PC-3 (cell line): Measurements from ENCODE around the gene RARA. TPM values are rescaled to one million over a fixed set of nuclear protein-coding genes. Genes with fewer than 3 reads are reported as not detected.

Experiments
- ATAC-seq: fragments of 200-7000 bp; cut with Tn5 transposase; 2 replicates; pipeline ENCODE4 v1.9.1; 2020; ENCODE audit warnings: mild to moderate bottlenecking, moderate library complexity
- Bru-seq: library from RNA; stranded (reverse); fragments of 400-500 nt; gene quantifications from one replicate; lab custom pipeline; 2021; lab: Mats Ljungman, UMichigan
- BruChase-seq, 2 experiments: library from RNA; stranded (reverse); fragments of 400-500 nt; gene quantifications; one replicate each; lab custom pipeline; 2021; lab: Mats Ljungman, UMichigan
- BruUV-seq: library from RNA; stranded (reverse); fragments of 400-500 nt; replicated peaks from 2 replicates; lab custom pipeline; 2021; lab: Mats Ljungman, UMichigan
- CTCF ChIA-PET: fragments of 300-600 bp; sonication (Branson Sonifier 250); formaldehyde crosslinking; loops from one replicate; lab custom pipeline; 2022; ENCODE audit warnings: antibody characterized with exemption; lab: Charles Lee
- POLR2A ChIA-PET: fragments of 300-600 bp; sonication (Branson Sonifier 250); formaldehyde crosslinking; loops from one replicate; lab custom pipeline; 2022; ENCODE audit warnings: antibody characterized with exemption; ENCODE audit not compliant: unreplicated experiment; lab: Charles Lee
- DNase-seq: peaks from one replicate; pipeline ENCODE4 v3.0.0-alpha.2; 2015
- H2AFZ ChIP-seq: fragments of 300-600 bp; sonication (generic); 2 replicates; pipeline ENCODE4 v1.6.0; 2016; ENCODE audit warnings: antibody characterized with exemption, low read length
- H3F3A ChIP-seq: fragments of 300-600 bp; sonication (generic); one replicate; pipeline ENCODE4 v1.6.0; 2017; ENCODE audit warnings: antibody characterized with exemption, low read length, control low read depth, mild to moderate bottlenecking; ENCODE audit not compliant: unreplicated experiment
- H3K27ac ChIP-seq: fragments of 300-600 bp; sonication (generic); 2 replicates; pipeline ENCODE4 v1.5.1; 2016; ENCODE audit warnings: mild to moderate bottlenecking, low read length
- H3K27me3 ChIP-seq: fragments of 300-600 bp; sonication (generic); 2 replicates; pipeline ENCODE4 v1.6.1; 2016; ENCODE audit warnings: low read length, mixed read lengths
- H3K36me3 ChIP-seq: fragments of 300-600 bp; sonication (generic); 2 replicates; pipeline ENCODE4 v1.6.1; 2016; ENCODE audit warnings: low read depth, mixed run types, low read length, mixed read lengths
- H3K4me1 ChIP-seq: fragments of 300-600 bp; sonication (generic); 2 replicates; pipeline ENCODE4 v1.5.1; 2016; ENCODE audit warnings: low read length; ENCODE audit not compliant: insufficient read depth
- H3K4me2 ChIP-seq: fragments of 300-600 bp; sonication (generic); 2 replicates; pipeline ENCODE4 v1.6.0; 2016; ENCODE audit warnings: low read length
- H3K4me3 ChIP-seq: fragments of 300-600 bp; sonication (generic); 2 replicates; pipeline ENCODE4 v1.5.1; 2016; ENCODE audit warnings: mild to moderate bottlenecking, low read length, mixed read lengths
- H3K79me2 ChIP-seq: fragments of 300-600 bp; sonication (generic); 2 replicates; pipeline ENCODE4 v1.6.1; 2017; ENCODE audit warnings: low read length, mixed read lengths
- H3K9ac ChIP-seq: fragments of 300-600 bp; sonication (generic); 2 replicates; pipeline ENCODE4 v1.6.0; 2016; ENCODE audit warnings: mild to moderate bottlenecking, low read length
- H3K9me2 ChIP-seq: fragments of 300-600 bp; sonication (generic); replicated peaks from 2 replicates; pipeline ENCODE4 v1.6.1; 2016; ENCODE audit warnings: mixed run types, low read length, mixed read lengths
- H3K9me3 ChIP-seq: fragments of 300-600 bp; sonication (generic); 2 replicates; pipeline ENCODE4 v1.6.1; 2016; ENCODE audit warnings: low read length, mixed read lengths
- H4K20me1 ChIP-seq: fragments of 300-600 bp; sonication (generic); 2 replicates; pipeline ENCODE4 v1.6.1; 2016; ENCODE audit warnings: low read length, mixed read lengths
- EZH2 ChIP-seq: fragments of 300-600 bp; sonication (generic); IDR thresholded peaks from one replicate; pipeline ENCODE4 v1.6.1; 2017; ENCODE audit warnings: antibody characterized with exemption, mild to moderate bottlenecking, low read length; ENCODE audit not compliant: unreplicated experiment
- EZH2phosphoT487 ChIP-seq: fragments of 300-600 bp; sonication (generic); IDR thresholded peaks from 2 replicates; pipeline ENCODE4 v1.6.1; 2018; ENCODE audit warnings: mild to moderate bottlenecking, antibody characterized with exemption, low read length, borderline replicate concordance
- intact Hi-C: fragments of 100-400 bp; cut with micrococcal nuclease; formaldehyde crosslinking; loops from 2 replicates; pipeline ENCODE4 v1.9.0; 2023
- long read RNA-seq: library from polyadenylated mRNA; unstranded; transcript quantifications from one replicate; pipeline ENCODE4 v2.0.0, GENCODE V29; 2021; ENCODE audit not compliant: unreplicated experiment
- total RNA-seq: library from RNA; depleted of rRNA; stranded (reverse); fragments of >200 nt; gene quantifications from 2 replicates; pipeline ENCODE4 v1.2.3, GENCODE V29; 2014; rRNA removed
- TF ChIP-seq, protein P1 (sequence below): fragments of 300-600 bp; sonication (generic); conservative IDR thresholded peaks from 2 replicates; pipeline ENCODE4 v1.5.1; 2017; ENCODE audit warnings: antibody characterized with exemption, low read depth, mild to moderate bottlenecking, low read length

Gene RARA
- total RNA-seq: 19.6 and 23.8 TPM in 2 replicates
- Bru-seq, nascent RNA: percentile 51 among the genes with signal in this experiment
- BruChase-seq, experiment 1, labeled RNA remaining after a 6-hour chase: percentile 70 among the genes with signal in this experiment
- BruChase-seq, experiment 2, labeled RNA remaining after a 2-hour chase: percentile 59 among the genes with signal in this experiment
- long read RNA-seq, partial matches to known transcripts: 8 of 12 reads
- long read RNA-seq, other reads (novel, unspliced or antisense): 3 of 12 reads

DNA sequence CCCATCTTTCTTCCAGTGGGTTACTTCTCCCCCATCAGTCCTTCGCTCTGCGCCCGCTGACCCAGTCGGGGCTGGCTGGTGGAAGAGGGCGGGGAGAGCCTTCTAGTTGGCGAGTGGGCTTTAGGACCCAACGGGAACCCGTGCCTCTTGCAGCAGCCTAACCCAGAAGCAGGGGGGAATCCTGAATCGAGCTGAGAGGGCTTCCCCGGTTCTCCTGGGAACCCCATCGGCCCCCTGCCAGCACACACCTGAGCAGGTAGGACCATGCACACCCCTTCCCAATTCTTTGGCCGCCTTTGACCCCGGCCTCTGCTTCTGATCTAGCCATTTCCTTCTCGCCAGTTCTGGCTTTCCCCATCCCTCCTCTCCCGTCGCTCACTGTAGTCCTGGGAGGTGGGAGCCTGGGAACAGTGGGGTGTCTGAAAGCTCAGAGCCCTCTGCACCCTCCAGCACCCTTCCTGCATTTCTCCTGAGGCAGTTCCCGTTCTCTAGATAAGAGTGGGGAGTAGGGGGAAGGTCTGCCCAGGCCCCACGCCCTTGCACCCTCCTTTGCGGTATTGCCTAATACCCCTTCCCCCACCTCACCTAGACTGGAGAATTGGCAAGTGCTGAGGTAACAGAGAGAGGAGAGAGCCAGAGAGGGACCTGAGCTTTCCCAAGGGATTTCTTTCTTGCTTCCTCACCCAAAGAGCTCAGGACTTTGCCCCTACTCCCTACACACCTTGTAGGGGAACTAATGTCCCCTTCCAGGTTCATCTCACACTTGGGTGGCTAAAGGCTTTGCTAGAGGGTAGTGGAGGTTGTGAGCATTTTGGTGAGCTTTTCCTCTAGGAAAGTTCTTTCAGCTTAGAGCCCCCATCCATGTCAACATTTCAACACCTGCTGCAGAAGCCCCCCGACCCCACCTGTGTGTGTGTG lies at the start of gene RARA:
TSS of gene RARA (plus strand) at position 150 of the 918 bp plus-strand sequence. CDS start 22,039 bp downstream, outside the sequence.
- ATAC-seq (no peak), DNase-seq (no peak)
- CTCF ChIA-PET: no interaction called here
- no peak within 1 kb of the TSS for H3K9ac ChIP-seq
- no peaks in the 10 kb centered on the region for H3K9me2 ChIP-seq
- intact Hi-C loops: no loop called here
- H3K79me2 ChIP-seq: no peaks in the 10 kb centered on the region
- H2AFZ ChIP-seq: no peak within 1 kb of the TSS
- H3K4me3 ChIP-seq: no peak within 1 kb of the TSS
- POLR2A ChIA-PET: no interaction called here
- H3K9me3 ChIP-seq: no peaks in the 10 kb centered on the region
- H3K4me1 ChIP-seq: peaks cover 56% of the 10 kb centered on the region
- H3K36me3 ChIP-seq: no peaks in the 10 kb centered on the region
- no TSS peak for BruUV-seq
- no peak for TF ChIP-seq EZH2
- TF ChIP-seq EZH2phosphoT487: no peak
- TF ChIP-seq, protein P1, sequence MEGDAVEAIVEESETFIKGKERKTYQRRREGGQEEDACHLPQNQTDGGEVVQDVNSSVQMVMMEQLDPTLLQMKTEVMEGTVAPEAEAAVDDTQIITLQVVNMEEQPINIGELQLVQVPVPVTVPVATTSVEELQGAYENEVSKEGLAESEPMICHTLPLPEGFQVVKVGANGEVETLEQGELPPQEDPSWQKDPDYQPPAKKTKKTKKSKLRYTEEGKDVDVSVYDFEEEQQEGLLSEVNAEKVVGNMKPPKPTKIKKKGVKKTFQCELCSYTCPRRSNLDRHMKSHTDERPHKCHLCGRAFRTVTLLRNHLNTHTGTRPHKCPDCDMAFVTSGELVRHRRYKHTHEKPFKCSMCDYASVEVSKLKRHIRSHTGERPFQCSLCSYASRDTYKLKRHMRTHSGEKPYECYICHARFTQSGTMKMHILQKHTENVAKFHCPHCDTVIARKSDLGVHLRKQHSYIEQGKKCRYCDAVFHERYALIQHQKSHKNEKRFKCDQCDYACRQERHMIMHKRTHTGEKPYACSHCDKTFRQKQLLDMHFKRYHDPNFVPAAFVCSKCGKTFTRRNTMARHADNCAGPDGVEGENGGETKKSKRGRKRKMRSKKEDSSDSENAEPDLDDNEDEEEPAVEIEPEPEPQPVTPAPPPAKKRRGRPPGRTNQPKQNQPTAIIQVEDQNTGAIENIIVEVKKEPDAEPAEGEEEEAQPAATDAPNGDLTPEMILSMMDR: no peak
- H3K27ac ChIP-seq: no peak within 1 kb of the TSS
- H3K4me2 ChIP-seq: no peak within 1 kb of the TSS
- no peaks in the 10 kb centered on the region for H3F3A ChIP-seq
- H3K27me3 ChIP-seq: no peaks in the 10 kb centered on the region
- no peaks in the 10 kb centered on the region for H4K20me1 ChIP-seq

DNA sequence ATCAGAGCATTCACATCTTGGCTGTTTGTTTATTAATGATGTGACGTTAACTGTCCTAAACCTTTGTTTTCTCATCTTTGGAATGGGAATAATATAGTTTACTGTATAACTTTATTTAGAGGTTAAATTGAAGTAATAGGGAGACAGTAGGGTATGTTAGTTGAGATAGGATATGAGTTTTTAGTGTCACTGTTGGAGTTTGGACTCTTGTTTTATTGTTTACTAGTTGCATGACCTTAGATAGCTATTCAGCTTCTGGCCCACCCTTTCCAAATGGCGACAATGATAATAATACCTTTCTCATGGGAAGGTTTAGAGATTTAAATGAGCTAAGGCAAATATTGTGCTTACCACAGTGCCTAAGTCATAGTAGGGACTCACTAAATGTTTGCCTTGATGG lies 49.5 kb upstream of the RARA start:
- Histone ChIP-seq H3K9ac (no peak overlapping the region), H3K9me2 (no peaks in the 10 kb centered on the region), H3K27me3 (no peaks in the 10 kb centered on the region), H2AFZ (no peak overlapping the region), H3K79me2 (peaks cover 6% of the 10 kb centered on the region), H3K4me3 (no peak overlapping the region), H4K20me1 (no peaks in the 10 kb centered on the region), H3K4me1 (no peaks in the 10 kb centered on the region), H3K27ac (no peak overlapping the region), H3K9me3 (no peaks in the 10 kb centered on the region), H3K4me2 (no peak overlapping the region), H3F3A (no peaks in the 10 kb centered on the region), H3K36me3 (no peaks in the 10 kb centered on the region; the same call in none of the 2 replicates)
- ChIA-PET CTCF (no interaction called here), POLR2A (no interaction called here)
- ATAC-seq (no peak), DNase-seq (no peak)
- TF ChIP-seq EZH2phosphoT487 (no peak), EZH2 (no peak)
- TF ChIP-seq, protein P1: no peak
- BruUV-seq: no TSS peak
- intact Hi-C loops: no loop called here
